Vagina (tissue), 2 donors: Measurements from ENCODE around the gene IL1R2. TPM values are rescaled to one million over a fixed set of nuclear protein-coding genes. Genes with fewer than 3 reads are reported as not detected.

Source experiments
- DNase-seq, 2 donors: peaks; one replicate each; pipeline ENCODE4 v3.0.0-alpha.2; 2017; ENCODE audit errors: extremely low spot score in 2 of 2
- H3K27ac ChIP-seq: fragments of 200-600 bp; sonication (generic); one replicate; pipeline ENCODE4 v1.5.1; 2019
- H3K27me3 ChIP-seq: fragments of 200-600 bp; sonication (generic); one replicate; pipeline ENCODE4 v1.5.1; 2019
- H3K36me3 ChIP-seq, 2 donors: fragments of 200-600 bp; sonication (generic); one replicate each; pipeline ENCODE4 v1.5.1; 2017 to 2019
- H3K4me1 ChIP-seq: fragments of 200-600 bp; sonication (generic); one replicate; pipeline ENCODE4 v1.5.1; 2019
- H3K4me3 ChIP-seq, 2 donors: fragments of 200-600 bp; sonication (generic); 1 replicate in 1 of 2; 2 replicates in 1 of 2; pipeline ENCODE4 v1.5.1; 2016 to 2019
- H3K9me3 ChIP-seq: fragments of 200-600 bp; sonication (generic); one replicate; pipeline ENCODE4 v1.5.1; 2019
- CTCF ChIP-seq, 3 experiments: fragments of 450-650 bp in 2 of 3; fragments of 200-600 bp in 1 of 3; sonication (generic) in 1 of 3; IDR thresholded peaks; one replicate each; pipeline ENCODE4 v1.5.1; 2017 to 2019; ENCODE audit warnings: antibody characterized with exemption in 3 of 3, mild to moderate bottlenecking in 2 of 3, moderate library complexity in 2 of 3
- POLR2A ChIP-seq, 2 donors: fragments of 450-650 bp; IDR thresholded peaks; one replicate each; pipeline ENCODE4 v1.6.1; 2017; ENCODE audit warnings: antibody characterized with exemption in 2 of 2, mild to moderate bottlenecking in 2 of 2, moderate library complexity in 2 of 2
- POLR2AphosphoS5 ChIP-seq, 2 donors: sonication (generic); formaldehyde crosslinking; IDR thresholded peaks; one replicate each; pipeline ENCODE4 v1.9.0; 2017; ENCODE audit warnings: antibody characterized with exemption in 2 of 2, mild to moderate bottlenecking in 2 of 2, low read depth in 1 of 2; ENCODE audit not compliant: insufficient read depth in 1 of 2
- intact Hi-C: fragments of 100-400 bp; cut with DNase I; formaldehyde crosslinking; loops from one replicate; pipeline ENCODE4 v1.15.1; 2023
- total RNA-seq: library from RNA; depleted of rRNA; stranded (reverse); fragments of >200 nt; gene quantifications from one replicate; pipeline ENCODE4 v1.2.3, GENCODE V29; 2016

The IL1R2 gene
- total RNA-seq, 1 donor from 2014 or later: 63.3 TPM

DNA sequence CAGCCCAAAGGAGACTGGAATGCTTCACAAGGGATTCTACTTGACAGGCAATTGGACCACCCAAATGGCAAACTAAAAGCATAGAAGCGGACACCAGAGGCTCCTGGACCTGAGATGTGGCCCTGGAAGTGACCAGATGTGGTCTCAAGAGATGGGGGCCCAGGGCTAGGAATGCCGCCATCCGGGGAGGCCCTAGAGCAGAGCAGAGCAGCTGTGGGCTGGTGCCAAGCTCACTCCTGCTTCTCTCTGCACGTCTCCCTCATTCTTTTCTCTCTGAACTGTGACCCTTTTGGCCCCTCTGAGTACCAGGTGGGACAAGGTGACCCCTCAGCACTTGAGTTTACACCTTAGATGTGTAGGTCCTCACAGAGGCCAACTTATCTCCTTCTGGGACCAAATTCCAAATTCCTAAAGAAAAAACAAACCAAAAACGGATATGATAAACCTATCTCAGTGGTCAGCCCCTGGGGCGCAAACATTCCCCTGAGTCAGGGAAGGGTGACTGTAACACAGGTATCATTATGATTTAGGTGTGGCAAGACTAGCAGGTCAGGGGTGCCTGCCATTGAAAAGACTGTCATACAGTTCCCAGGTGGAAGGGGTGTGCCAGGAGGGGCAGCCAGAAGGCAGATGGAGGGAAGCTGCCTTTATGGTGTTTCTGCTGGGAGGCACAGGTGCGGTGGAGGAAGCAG, 6.5 kb upstream of the IL1R2 start:
- no peak overlapping the region for H3K4me3 ChIP-seq
- H3K9me3 ChIP-seq: no peaks in the 10 kb centered on the region
- H3K36me3 ChIP-seq: no peaks in the 10 kb centered on the region
- DNase-seq: no peak
- H3K27me3 ChIP-seq: no peaks in the 10 kb centered on the region
- H3K4me1 ChIP-seq: peaks cover 17% of the 10 kb centered on the region
- intact Hi-C loops: no loop called here
- TF ChIP-seq CTCF (IDR thresholded peaks at IDR 0.05) (no peak), POLR2AphosphoS5 (IDR thresholded peaks at IDR 0.05; ENCODE audit: insufficient read depth in 1 of 2, low read depth in 1 of 2) (no peak), POLR2A (IDR thresholded peaks at IDR 0.05) (no peak)
- H3K27ac ChIP-seq: no peak overlapping the region

- H3K4me3 ChIP-seq: no peak overlapping the region
- peaks cover 15% of the 10 kb centered on the region for H3K4me1 ChIP-seq
- DNase-seq: no peak
- H3K36me3 ChIP-seq: no peaks in the 10 kb centered on the region
- intact Hi-C loops: no loop called here
- TF ChIP-seq CTCF (IDR thresholded peaks at IDR 0.05): no peak
- TF ChIP-seq POLR2AphosphoS5 (IDR thresholded peaks at IDR 0.05; ENCODE audit: insufficient read depth in 1 of 2, low read depth in 1 of 2): no peak
- TF ChIP-seq POLR2A (IDR thresholded peaks at IDR 0.05): no peak
- no peaks in the 10 kb centered on the region for H3K27me3 ChIP-seq
- no peaks in the 10 kb centered on the region for H3K9me3 ChIP-seq
- no peak overlapping the region for H3K27ac ChIP-seq
Observed at GRCh38 chr2:101985793-101986164, 6.0 kb upstream of the IL1R2 start.

DNA sequence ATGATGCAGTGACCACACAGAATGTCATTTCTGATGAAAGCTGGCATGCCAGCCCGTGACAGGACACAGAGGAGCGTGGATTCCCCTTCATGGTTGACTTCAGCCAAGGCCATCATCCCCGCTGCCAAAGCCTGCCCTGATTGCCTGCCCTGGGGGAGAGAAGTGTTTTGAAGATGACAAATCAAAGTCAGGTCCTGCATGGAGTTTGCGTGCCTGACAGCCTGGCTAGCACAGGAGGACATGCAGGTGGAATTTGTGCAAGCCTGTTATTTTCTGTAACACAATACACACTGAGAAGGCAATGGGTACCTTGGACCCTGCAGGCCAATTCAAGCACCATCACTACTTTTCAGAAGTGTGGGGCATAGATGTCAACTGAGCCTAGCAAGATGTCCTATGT, 5.4 kb upstream of the IL1R2 start:
- no peaks in the 10 kb centered on the region for H3K9me3 ChIP-seq
- no peak overlapping the region for H3K4me3 ChIP-seq
- no peaks in the 10 kb centered on the region for H3K36me3 ChIP-seq
- H3K4me1 ChIP-seq: peaks cover 17% of the 10 kb centered on the region
- H3K27ac ChIP-seq: no peak overlapping the region
- intact Hi-C loops: no loop called here
- no peaks in the 10 kb centered on the region for H3K27me3 ChIP-seq
- no peak for DNase-seq
- no peak for TF ChIP-seq CTCF (IDR thresholded peaks at IDR 0.05)
- TF ChIP-seq POLR2AphosphoS5 (IDR thresholded peaks at IDR 0.05; ENCODE audit: insufficient read depth in 1 of 2, low read depth in 1 of 2): no peak
- no peak for TF ChIP-seq POLR2A (IDR thresholded peaks at IDR 0.05)

DNA sequence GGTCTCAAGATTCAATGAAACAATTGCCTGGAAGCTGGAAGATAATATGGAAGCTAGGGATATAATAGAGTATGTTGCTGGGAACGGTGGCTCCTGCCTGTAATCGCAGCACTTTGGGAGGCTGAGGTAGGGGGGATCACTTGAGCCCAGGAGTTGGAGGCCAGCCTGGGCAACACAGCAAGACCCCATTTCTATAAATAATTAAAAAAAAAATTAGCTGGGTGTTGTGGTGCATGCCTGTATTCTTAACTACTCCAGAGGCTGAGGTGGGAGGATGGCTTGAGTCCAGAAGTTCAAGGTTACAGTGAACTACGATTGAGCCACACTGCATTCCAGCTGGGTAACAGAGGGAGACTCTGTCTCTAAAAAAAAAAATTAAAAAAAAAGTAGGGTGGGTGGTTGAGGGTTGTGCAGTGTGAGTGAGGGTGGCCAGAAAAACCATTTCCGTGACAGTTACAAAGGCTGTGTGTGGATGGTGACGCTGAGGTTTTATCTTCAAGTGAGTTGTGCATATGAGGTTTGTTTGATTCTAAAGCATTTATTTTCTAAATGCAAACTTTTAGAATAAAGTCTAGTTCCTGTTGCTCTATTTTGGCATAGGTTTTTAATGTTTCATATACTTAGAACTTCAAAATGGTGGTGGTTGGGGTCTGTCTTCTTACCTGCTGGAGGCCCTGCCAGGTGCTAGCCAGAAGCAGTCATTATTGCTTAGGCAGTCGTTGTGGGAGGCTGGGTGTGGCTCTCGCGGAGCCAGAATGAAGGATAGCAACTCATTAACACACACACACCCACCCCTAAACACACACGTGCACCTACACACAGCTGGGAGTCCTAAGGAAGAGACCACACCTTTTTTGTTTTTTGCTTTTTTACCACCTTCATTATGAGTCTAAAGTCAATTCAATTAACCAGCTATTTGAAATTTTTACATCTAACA, 4.7 kb upstream of the IL1R2 start:
- H3K27ac ChIP-seq: no peak overlapping the region
- H3K4me3 ChIP-seq: no peak overlapping the region
- TF ChIP-seq POLR2A (IDR thresholded peaks at IDR 0.05) (no peak), POLR2AphosphoS5 (IDR thresholded peaks at IDR 0.05; ENCODE audit: insufficient read depth in 1 of 2, low read depth in 1 of 2) (no peak), CTCF (IDR thresholded peaks at IDR 0.05) (no peak)
- H3K36me3 ChIP-seq: no peaks in the 10 kb centered on the region
- intact Hi-C loops: no loop called here
- H3K27me3 ChIP-seq: no peaks in the 10 kb centered on the region
- H3K4me1 ChIP-seq: peaks cover 23% of the 10 kb centered on the region
- no peak for DNase-seq
- no peaks in the 10 kb centered on the region for H3K9me3 ChIP-seq

DNA sequence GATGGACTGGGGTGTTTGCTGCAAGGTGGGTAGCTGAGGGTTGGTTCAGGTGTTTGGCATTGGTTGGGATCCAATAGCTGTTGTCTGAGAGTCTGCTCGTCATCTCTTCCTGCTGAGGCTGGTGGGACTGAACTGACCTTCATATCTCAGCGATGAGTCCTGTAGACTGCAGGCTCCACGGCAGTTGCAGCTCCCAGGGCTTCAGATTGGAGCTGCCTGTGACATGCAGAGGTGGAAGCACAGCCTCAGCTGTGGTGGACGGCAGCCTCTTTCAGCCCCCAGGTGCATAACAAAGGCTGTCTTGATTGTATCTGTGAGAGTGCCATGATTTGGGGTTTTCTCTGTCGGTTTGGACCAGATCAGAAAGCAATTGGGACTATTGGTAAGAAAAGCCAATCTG, 3.9 kb upstream of the IL1R2 start:
- no peak overlapping the region for H3K4me3 ChIP-seq
- H3K36me3 ChIP-seq: no peaks in the 10 kb centered on the region
- peaks cover 21% of the 10 kb centered on the region for H3K4me1 ChIP-seq
- no peak for DNase-seq
- H3K27me3 ChIP-seq: no peaks in the 10 kb centered on the region
- no peak for TF ChIP-seq POLR2A (IDR thresholded peaks at IDR 0.05)
- no peak overlapping the region for H3K27ac ChIP-seq
- intact Hi-C loops: no loop called here
- H3K9me3 ChIP-seq: no peaks in the 10 kb centered on the region
